Erythroblast (primary cell): ENCODE data around the gene GHRL.

ENCODE experiments used
- GATA1 ChIP-seq: IDR thresholded peaks from 2 replicates; pipeline ENCODE4 v1.6.1; 2011; ENCODE audit warnings: low read depth, mild to moderate bottlenecking, control low read depth, low read length, moderate library complexity
- POLR2A ChIP-seq: IDR thresholded peaks from 2 replicates; pipeline ENCODE4 v1.6.1; 2011; ENCODE audit warnings: mild to moderate bottlenecking, low read length

GRCh38 chr3:10335190-10335738, 42.5 kb upstream of the GHRL start:
- TF ChIP-seq POLR2A, result no peak
- no peak for TF ChIP-seq GATA1
